ENCODE data around the gene NRG3. TPM values are rescaled to one million over a fixed set of nuclear protein-coding genes. Genes with fewer than 3 reads are reported as not detected.

NRG3 gene
- total and polyA plus RNA-seq, 8 donors: 0.14 to 0.59 (median 0.25) TPM; not detected in 2

DNA sequence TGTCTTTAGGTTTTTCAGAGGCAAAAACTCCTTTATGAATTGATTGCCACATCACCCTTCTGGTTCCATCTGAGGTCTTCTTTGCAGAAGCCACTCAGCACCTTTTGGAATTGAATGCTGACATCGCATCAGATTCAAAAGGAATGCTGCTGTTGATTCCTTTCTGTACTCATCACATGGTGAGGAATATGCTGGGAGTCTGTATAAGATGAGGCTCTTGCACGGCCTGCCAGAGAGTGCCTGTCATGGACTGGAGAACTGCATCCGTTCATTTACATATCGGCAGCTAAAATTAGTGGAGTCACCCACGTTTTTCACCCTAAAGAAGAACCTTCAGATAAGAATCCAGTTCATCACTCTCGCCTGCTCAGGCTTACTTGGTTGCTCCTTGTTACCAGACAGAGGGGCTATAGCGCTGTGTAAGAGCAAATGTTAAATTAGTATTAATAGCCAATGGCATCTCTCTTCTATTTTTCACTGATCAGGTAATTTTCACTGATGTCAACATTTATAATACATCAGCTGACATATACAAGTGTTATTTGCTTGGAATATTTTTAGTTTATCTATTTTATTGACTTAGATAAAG is 14.3 kb downstream of the NRG3 start:
- H3K36me3 ChIP-seq: no peaks in the 10 kb centered on the region
- FAIRE-seq (no peak), ATAC-seq (no peak), DNase-seq (no peak)
- no peaks in the 10 kb centered on the region for H3K9me3 ChIP-seq
- H3K27ac ChIP-seq: no peak overlapping the region
- 69 to 79% methylated on average over 7 of the region's 7 CpGs for WGBS, 2 donors
- no peak for TF ChIP-seq CTCF (IDR thresholded peaks at IDR 0.05)
- H3K27me3 ChIP-seq: no peaks in the 10 kb centered on the region
- intact Hi-C loops (cut with DNase I): no loop called here
- no peaks in the 10 kb centered on the region for H3K4me1 ChIP-seq
- no peak overlapping the region for H3K4me3 ChIP-seq

DNA sequence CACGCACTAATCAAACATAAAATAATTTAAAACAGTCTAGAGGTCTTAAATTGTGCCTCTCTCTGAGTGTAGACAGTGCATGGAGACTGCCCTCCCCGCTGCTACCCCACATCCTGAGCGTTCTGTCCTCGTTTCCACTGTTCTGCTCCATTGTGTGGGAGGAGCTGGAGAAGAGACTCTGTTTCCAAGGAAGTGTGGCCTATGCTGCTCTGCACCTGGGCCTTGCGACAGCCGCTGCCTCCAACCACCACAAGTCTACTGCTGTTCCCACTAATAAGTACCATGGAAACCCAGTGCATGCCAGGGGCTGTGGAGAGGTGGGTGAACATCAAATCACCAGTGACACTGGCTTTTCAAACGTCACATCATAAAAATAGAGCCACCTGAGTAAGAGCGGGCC is 19.6 kb downstream of the NRG3 start:
- H3K4me1 ChIP-seq: no peaks in the 10 kb centered on the region
- H3K27ac ChIP-seq: no peak overlapping the region
- DNase-seq (no peak), ATAC-seq (no peak), FAIRE-seq (no peak)
- no peaks in the 10 kb centered on the region for H3K9me3 ChIP-seq
- H3K4me3 ChIP-seq: no peak overlapping the region
- no peaks in the 10 kb centered on the region for H3K36me3 ChIP-seq
- H3K27me3 ChIP-seq: no peaks in the 10 kb centered on the region
- TF ChIP-seq CTCF (IDR thresholded peaks at IDR 0.05): no peak
- intact Hi-C loops (cut with DNase I): no loop called here
- WGBS, 2 donors: 74 to 85% methylated on average over 8 of the region's 8 CpGs

DNA sequence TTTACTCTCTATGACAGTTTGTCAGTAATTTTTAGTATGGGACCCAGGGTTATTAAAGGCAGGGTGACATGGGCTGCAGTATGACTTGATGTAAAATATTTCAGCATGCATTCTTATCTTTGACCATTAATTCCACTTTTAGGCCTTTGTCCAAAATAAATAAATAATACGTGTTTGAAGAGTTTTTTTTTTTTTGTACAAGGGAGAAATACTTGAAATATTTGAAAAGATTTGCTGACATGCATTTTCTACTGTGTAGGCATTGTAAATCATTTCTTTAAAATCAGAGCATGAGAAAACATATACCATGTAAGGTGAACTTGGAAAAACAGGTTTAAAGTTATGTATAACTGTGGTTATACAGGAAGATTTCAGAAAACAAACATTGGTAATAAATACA is 23.5 kb downstream of the NRG3 start:
- WGBS, 2 donors: 3 to 9% methylated on average over 1 of the region's 1 CpG
- H3K9me3 ChIP-seq: no peaks in the 10 kb centered on the region
- H3K4me1 ChIP-seq: no peaks in the 10 kb centered on the region
- H3K4me3 ChIP-seq: no peak overlapping the region
- H3K27me3 ChIP-seq: no peaks in the 10 kb centered on the region
- no peaks in the 10 kb centered on the region for H3K36me3 ChIP-seq
- ATAC-seq (no peak), FAIRE-seq (no peak), DNase-seq (no peak)
- no peak for TF ChIP-seq CTCF (IDR thresholded peaks at IDR 0.05)
- intact Hi-C loops (cut with DNase I): no loop called here
- H3K27ac ChIP-seq: no peak overlapping the region

GRCh38 chr10:81900989-81901388 is 26.0 kb downstream of the NRG3 start:
- no peak overlapping the region for H3K4me3 ChIP-seq
- no peak for TF ChIP-seq CTCF (IDR thresholded peaks at IDR 0.05)
- no peaks in the 10 kb centered on the region for H3K36me3 ChIP-seq
- FAIRE-seq (no peak), ATAC-seq (no peak), DNase-seq (no peak)
- no peaks in the 10 kb centered on the region for H3K9me3 ChIP-seq
- H3K27ac ChIP-seq: no peak overlapping the region
- no peaks in the 10 kb centered on the region for H3K27me3 ChIP-seq
- H3K4me1 ChIP-seq: no peaks in the 10 kb centered on the region
- intact Hi-C loops (cut with DNase I): no loop called here
- WGBS, 2 donors: 86 to 96% methylated on average over 2 of the region's 2 CpGs

- FAIRE-seq (no peak), ATAC-seq (no peak), DNase-seq (no peak)
- Histone ChIP-seq H3K4me1 (no peaks in the 10 kb centered on the region), H3K36me3 (no peaks in the 10 kb centered on the region), H3K4me3 (no peak overlapping the region), H3K9me3 (no peaks in the 10 kb centered on the region), H3K27ac (no peak overlapping the region), H3K27me3 (no peaks in the 10 kb centered on the region)
- TF ChIP-seq CTCF (IDR thresholded peaks at IDR 0.05): no peak
- intact Hi-C loops (cut with DNase I): no loop called here
- WGBS, 2 donors: 79 to 81% methylated on average over 4 of the region's 4 CpGs
These were observed 28.5 kb downstream of the NRG3 start for GRCh38 chr10:81903472-81903871.
